DOHH2 (cell line): ENCODE measurements around the gene CNOT6.

Experiments used
- H3F3A ChIP-seq: fragments of 200-600 bp; sonication (generic), shearing (Covaris generic); 2 replicates; pipeline ENCODE4 v1.6.0; 2016; ENCODE audit warnings: antibody characterized with exemption, mild to moderate bottlenecking; ENCODE audit not compliant: control insufficient read depth, insufficient read depth
- H3K27ac ChIP-seq: fragments of 200-600 bp; sonication (generic); 2 replicates; pipeline ENCODE4 v1.5.1; 2014; ENCODE audit warnings: low read depth, mild to moderate bottlenecking, low read length, moderate library complexity
- H3K27me3 ChIP-seq: fragments of 200-600 bp; sonication (generic); 2 replicates; pipeline ENCODE4 v1.6.1; 2014; ENCODE audit warnings: mild to moderate bottlenecking, low read length, mixed read lengths; ENCODE audit not compliant: control insufficient read depth
- H3K36me3 ChIP-seq: fragments of 200-600 bp; sonication (generic); 2 replicates; pipeline ENCODE4 v1.6.1; 2014; ENCODE audit warnings: mild to moderate bottlenecking, low read length, moderate library complexity, mixed read lengths; ENCODE audit not compliant: control insufficient read depth
- H3K4me1 ChIP-seq: fragments of 200-600 bp; sonication (generic); 2 replicates; pipeline ENCODE4 v1.6.1; 2014; ENCODE audit warnings: mild to moderate bottlenecking, low read length, mixed read lengths; ENCODE audit not compliant: control insufficient read depth
- H3K4me2 ChIP-seq: fragments of 200-600 bp; sonication (generic); 2 replicates; pipeline ENCODE4 v1.6.0; 2014; ENCODE audit warnings: mild to moderate bottlenecking, low read length, moderate library complexity
- H3K4me3 ChIP-seq: fragments of 200-600 bp; sonication (generic); 2 replicates; pipeline ENCODE4 v1.5.1; 2014; ENCODE audit warnings: mild to moderate bottlenecking, low read length, mixed read lengths
- H3K79me2 ChIP-seq: fragments of 200-600 bp; sonication (generic); 2 replicates; pipeline ENCODE4 v1.6.1; 2014; ENCODE audit warnings: mild to moderate bottlenecking, low read length, mixed read lengths; ENCODE audit not compliant: control insufficient read depth
- H3K9me2 ChIP-seq: fragments of 200-600 bp; sonication (generic); replicated peaks from 2 replicates; pipeline ENCODE4 v1.6.1; 2014; ENCODE audit warnings: mild to moderate bottlenecking, low read length, mixed read lengths; ENCODE audit not compliant: control insufficient read depth
- H3K9me3 ChIP-seq: fragments of 200-600 bp; sonication (generic); 2 replicates; pipeline ENCODE4 v1.6.1; 2014; ENCODE audit warnings: antibody characterized with exemption, low read length, mixed read lengths; ENCODE audit not compliant: control insufficient read depth, insufficient read depth
- H4K20me1 ChIP-seq: fragments of 200-600 bp; sonication (generic); 2 replicates; pipeline ENCODE4 v1.6.0; 2014; ENCODE audit warnings: low read depth, mild to moderate bottlenecking, antibody characterized with exemption, low read length, moderate library complexity; ENCODE audit not compliant: control insufficient read depth, insufficient read depth
- EZH2phosphoT487 ChIP-seq: fragments of 200-600 bp; sonication (generic); IDR thresholded peaks from 2 replicates; pipeline ENCODE4 v1.6.1; 2017; ENCODE audit warnings: borderline replicate concordance, mild to moderate bottlenecking, antibody characterized with exemption, low read length, moderate library complexity, mixed read lengths
- TF ChIP-seq, protein P1 (sequence below): fragments of 200-600 bp; sonication (generic); IDR thresholded peaks from one replicate; pipeline ENCODE4 v1.5.1; 2014; ENCODE audit warnings: antibody characterized with exemption, mild to moderate bottlenecking, low read depth, low read length; ENCODE audit not compliant: poor library complexity, severe bottlenecking

Gene CNOT6

DNA sequence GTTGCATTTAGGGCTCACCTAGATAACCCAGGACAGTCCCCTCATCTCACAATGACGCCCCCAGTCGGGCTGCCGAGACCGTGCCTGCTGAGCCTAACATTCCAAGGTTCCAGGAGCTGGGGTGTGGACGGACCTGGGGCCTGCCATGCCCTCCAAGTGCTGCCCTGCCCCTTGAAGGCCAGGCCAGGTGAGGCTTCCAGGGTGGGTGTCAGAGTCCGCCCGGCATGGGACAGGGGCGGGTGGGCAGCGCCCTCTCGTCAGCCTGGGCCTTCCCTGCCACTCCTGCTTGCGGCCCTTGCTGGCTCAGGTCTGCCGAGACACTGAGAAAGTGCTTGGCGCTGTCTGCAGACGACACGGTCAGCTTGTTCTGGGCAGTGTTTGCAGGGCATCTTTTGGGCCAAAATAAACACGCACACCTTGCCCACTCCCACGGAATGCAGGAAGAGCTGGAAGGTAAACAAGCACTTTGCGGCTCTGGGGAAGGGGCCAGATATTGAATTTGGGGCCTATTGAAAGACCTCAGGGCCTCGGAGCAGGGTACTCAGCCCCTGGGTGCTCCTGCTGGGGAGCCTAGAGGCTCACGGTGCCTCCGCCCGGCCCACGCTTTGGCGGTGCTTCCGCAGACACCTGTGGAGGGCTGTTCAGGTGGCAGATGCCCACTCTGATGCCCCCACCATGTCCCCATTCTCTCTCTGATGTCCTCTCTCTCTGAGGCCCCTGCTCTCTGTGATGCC is 101.4 kb downstream of the CNOT6 start:
- Histone ChIP-seq H4K20me1 (no peaks in the 10 kb centered on the region), H3K27me3 (no peaks in the 10 kb centered on the region), H3K4me3 (no peak overlapping the region), H3K4me2 (no peak overlapping the region), H3K27ac (no peak overlapping the region), H3F3A (no peaks in the 10 kb centered on the region), H3K9me2 (no peaks in the 10 kb centered on the region), H3K36me3 (no peaks in the 10 kb centered on the region), H3K9me3 (no peaks in the 10 kb centered on the region), H3K4me1 (no peaks in the 10 kb centered on the region), H3K79me2 (no peaks in the 10 kb centered on the region)
- TF ChIP-seq, protein P1, sequence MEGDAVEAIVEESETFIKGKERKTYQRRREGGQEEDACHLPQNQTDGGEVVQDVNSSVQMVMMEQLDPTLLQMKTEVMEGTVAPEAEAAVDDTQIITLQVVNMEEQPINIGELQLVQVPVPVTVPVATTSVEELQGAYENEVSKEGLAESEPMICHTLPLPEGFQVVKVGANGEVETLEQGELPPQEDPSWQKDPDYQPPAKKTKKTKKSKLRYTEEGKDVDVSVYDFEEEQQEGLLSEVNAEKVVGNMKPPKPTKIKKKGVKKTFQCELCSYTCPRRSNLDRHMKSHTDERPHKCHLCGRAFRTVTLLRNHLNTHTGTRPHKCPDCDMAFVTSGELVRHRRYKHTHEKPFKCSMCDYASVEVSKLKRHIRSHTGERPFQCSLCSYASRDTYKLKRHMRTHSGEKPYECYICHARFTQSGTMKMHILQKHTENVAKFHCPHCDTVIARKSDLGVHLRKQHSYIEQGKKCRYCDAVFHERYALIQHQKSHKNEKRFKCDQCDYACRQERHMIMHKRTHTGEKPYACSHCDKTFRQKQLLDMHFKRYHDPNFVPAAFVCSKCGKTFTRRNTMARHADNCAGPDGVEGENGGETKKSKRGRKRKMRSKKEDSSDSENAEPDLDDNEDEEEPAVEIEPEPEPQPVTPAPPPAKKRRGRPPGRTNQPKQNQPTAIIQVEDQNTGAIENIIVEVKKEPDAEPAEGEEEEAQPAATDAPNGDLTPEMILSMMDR: no peak
- TF ChIP-seq EZH2phosphoT487: no peak

DNA sequence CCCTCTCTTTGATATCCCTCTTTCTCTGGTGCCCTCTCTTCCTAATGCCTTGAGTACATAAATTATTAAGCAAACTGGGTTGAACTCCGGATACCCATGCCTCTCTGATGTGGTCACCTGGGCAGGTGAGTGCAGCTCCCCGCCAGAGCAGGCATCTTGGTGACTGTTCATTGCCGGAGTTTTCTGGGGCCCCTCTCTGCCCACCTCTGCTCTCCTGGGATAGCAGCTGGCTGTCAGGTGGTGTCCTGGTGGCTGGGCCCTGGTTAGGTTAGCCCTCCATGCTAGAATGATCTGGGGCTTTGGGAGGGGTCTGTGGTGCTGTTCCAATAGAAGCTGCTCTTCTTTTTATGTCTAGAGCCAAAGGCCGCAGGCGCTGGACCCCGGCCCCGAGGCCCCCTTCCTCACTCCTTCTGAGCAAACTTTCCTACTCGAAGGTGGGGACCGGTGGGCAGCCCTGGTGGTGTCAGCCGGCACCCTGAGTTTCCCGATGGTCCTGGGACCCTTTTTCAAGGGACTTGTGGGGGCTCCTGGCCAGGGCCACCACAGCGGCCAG is 102.0 kb downstream of the CNOT6 start:
- TF ChIP-seq EZH2phosphoT487: no peak
- TF ChIP-seq, protein P1: no peak
- H3K4me2 ChIP-seq: no peak overlapping the region
- H3K9me2 ChIP-seq: no peaks in the 10 kb centered on the region
- H3K9me3 ChIP-seq: no peaks in the 10 kb centered on the region
- H3K79me2 ChIP-seq: no peaks in the 10 kb centered on the region
- no peaks in the 10 kb centered on the region for H3K4me1 ChIP-seq
- H3K27ac ChIP-seq: no peak overlapping the region
- no peaks in the 10 kb centered on the region for H4K20me1 ChIP-seq
- H3K36me3 ChIP-seq: no peaks in the 10 kb centered on the region
- H3F3A ChIP-seq: no peaks in the 10 kb centered on the region
- H3K4me3 ChIP-seq: no peak overlapping the region
- H3K27me3 ChIP-seq: no peaks in the 10 kb centered on the region

DNA sequence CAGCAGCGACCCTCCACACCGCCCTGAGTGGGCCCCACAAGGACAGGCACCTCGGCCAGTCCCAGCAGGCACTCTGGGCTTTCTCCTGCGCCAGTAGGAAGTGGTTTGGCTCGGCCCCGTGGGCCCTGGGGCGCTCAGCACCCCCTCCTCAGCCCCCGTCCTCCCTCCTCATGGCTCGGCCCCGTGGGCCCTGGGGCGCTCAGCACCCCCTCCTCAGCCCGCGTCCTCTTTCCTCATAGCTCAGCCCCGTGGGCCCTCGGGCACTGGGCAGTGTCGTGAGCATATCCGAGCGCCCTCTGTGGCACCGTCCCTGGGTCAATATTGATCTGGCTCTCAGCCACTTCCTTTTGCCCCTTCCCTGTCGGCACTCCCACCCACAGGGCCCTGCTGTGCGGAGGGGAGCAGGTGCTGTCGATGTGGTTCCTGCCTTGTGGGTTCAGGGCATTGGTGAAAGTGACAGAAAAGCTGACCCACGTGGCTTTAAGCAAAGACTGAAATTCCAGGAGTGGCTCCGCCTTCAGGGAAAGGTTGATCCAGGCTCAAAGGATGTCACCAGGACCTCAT is 102.6 kb downstream of the CNOT6 start:
- Histone ChIP-seq H3K9me2 (no peaks in the 10 kb centered on the region), H3K4me2 (no peak overlapping the region), H3K36me3 (no peaks in the 10 kb centered on the region), H3K4me1 (no peaks in the 10 kb centered on the region), H3K79me2 (no peaks in the 10 kb centered on the region), H3F3A (no peaks in the 10 kb centered on the region), H3K27me3 (no peaks in the 10 kb centered on the region), H4K20me1 (no peaks in the 10 kb centered on the region), H3K4me3 (no peak overlapping the region), H3K27ac (no peak overlapping the region), H3K9me3 (no peaks in the 10 kb centered on the region)
- TF ChIP-seq, protein P1: no peak
- no peak for TF ChIP-seq EZH2phosphoT487
